Measurements from ENCODE around the gene DMD.

- TF ChIP-seq TAF1 (IDR thresholded peaks at IDR 0.05; ENCODE audit: low read depth) (no peak), CTCF (IDR thresholded peaks at IDR 0.05; ENCODE audit: poor library complexity, severe bottlenecking) (no peak), SMC3 (conservative IDR thresholded peaks at IDR 0.05; ENCODE audit: poor library complexity) (no peak), EZH2 (IDR thresholded peaks at IDR 0.05; ENCODE audit: borderline replicate concordance, insufficient read depth, low read length, poor library complexity, severe bottlenecking) (no peak), POLR2AphosphoS5 (IDR thresholded peaks at IDR 0.05) (no peak), EP300 (conservative IDR thresholded peaks at IDR 0.05; ENCODE audit: poor library complexity, severe bottlenecking) (no peak), RAD21 (conservative IDR thresholded peaks at IDR 0.05) (no peak)
These were observed 1688.6 kb downstream of the DMD start for GRCh38 chrX:31522760-31523159.
